HG02642 (cell line): Measurements from ENCODE around the gene COPZ1.
"Not testable (repeated sequence)": the region's sequence is repeated elsewhere in the genome, so short reads cannot be mapped to it uniquely, and the experiment has no call there.

Experiments used
- ATAC-seq: cut with Tn5 transposase; IDR thresholded peaks from one replicate; pipeline ENCODE4 v1.9.1; 2021; ENCODE audit warnings: mild to moderate bottlenecking; ENCODE audit not compliant: unreplicated experiment, poor library complexity

The COPZ1 gene

GRCh38 chr12:54330442-54330841, 5.5 kb downstream of the COPZ1 start:
- ATAC-seq, result no peak

- no peak for ATAC-seq
These were observed 6.5 kb downstream of the COPZ1 start for GRCh38 chr12:54331461-54331860.

- ATAC-seq, result no peak
These were observed 8.6 kb downstream of the COPZ1 start for GRCh38 chr12:54333420-54334034.

- no peak for ATAC-seq
These were observed 12.4 kb downstream of the COPZ1 start for GRCh38 chr12:54337280-54337842.

GRCh38 chr12:54337854-54338650, 13.1 kb downstream of the COPZ1 start:
- ATAC-seq, result no peak

GRCh38 chr12:54338698-54339296, 13.9 kb downstream of the COPZ1 start:
- no peak for ATAC-seq

GRCh38 chr12:54340846-54341245, 15.9 kb downstream of the COPZ1 start:
- ATAC-seq, result no peak

- ATAC-seq, result no peak
These were observed 16.7 kb downstream of the COPZ1 start for GRCh38 chr12:54341378-54342300.

- no peak for ATAC-seq
These were observed 24.1 kb downstream of the COPZ1 start for GRCh38 chr12:54349036-54349435.

- no peak for ATAC-seq
These were observed 24.7 kb downstream of the COPZ1 start for GRCh38 chr12:54349679-54350078.

- ATAC-seq, result no peak
These were observed 25.8 kb downstream of the COPZ1 start for GRCh38 chr12:54350743-54351142.

GRCh38 chr12:54351341-54351740, 26.4 kb downstream of the COPZ1 start:
- ATAC-seq, result no peak

- ATAC-seq, result no peak
These were observed 27.1 kb downstream of the COPZ1 start for GRCh38 chr12:54352022-54352531.

GRCh38 chr12:54352891-54353874, 28.3 kb downstream of the COPZ1 start:
- ATAC-seq, result no peak

GRCh38 chr12:54354271-54354670, 29.3 kb downstream of the COPZ1 start:
- not testable (repeated sequence) for ATAC-seq

GRCh38 chr12:54355104-54355815, 30.3 kb downstream of the COPZ1 start:
- ATAC-seq, result no peak

- ATAC-seq, result no peak
These were observed 31.3 kb downstream of the COPZ1 start for GRCh38 chr12:54356228-54356627.

- no peak for ATAC-seq
These were observed 32.0 kb downstream of the COPZ1 start for GRCh38 chr12:54356951-54357356.
